ENCODE data around the gene TM9SF4.

TM9SF4 gene

DNA sequence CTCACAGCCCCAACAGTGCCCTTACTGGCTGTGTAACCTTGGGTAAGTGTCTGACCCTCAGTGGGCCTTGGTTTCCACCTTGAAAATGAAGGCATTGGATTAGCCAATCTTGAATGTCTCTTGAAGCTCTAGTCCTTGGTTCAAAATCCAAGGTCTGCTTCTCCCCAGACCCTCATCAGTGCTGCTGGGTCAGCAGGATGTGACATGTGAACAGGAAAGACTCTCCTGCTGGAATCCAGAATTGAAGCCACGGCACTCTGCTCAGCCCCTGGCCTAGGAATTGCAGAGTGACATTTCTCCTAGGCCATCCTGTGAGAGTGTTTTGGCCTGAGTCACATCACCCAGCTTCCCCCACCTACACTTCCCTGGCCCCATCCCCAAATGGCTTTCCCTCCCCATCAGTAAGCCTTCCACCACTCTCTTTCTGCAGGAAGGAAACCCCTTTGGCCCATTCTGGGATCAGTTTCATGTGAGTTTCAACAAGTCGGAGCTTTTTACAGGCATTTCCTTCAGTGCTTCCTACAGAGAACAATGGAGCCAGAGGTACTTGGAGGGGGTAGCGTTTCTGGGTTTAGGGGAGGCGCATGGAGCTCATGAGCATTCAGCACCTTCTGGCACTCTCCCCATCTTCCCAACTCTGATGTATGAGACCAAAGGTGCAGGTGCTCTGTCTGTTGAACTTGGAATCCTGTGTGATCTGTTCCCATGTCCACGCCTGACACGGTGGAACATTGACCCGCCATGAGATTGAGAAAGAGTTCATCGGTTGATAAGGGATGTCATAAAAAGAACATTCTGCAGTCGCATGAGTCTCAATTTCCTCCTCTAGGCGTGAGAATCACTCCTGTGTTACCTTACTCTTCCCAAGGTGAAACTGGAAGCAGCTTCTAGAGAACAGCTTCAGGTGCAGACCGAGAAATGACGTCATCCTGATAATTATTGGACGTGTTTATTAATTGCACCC lies 106.9 kb downstream of the TM9SF4 start:
- peaks cover 3% of the 10 kb centered on the region for H3K4me1 ChIP-seq (ENCODE audit: control insufficient read depth, insufficient read depth, low read length)
- H3K9me3 ChIP-seq (ENCODE audit: control insufficient read depth, low read length): no peaks in the 10 kb centered on the region
- H3K27me3 ChIP-seq (replicated peaks; ENCODE audit: control insufficient read depth, insufficient read depth, low read length): no peaks in the 10 kb centered on the region
- peaks cover 61% of the 10 kb centered on the region for H3K36me3 ChIP-seq (ENCODE audit: control insufficient read depth, insufficient read depth, low read length, severe bottlenecking)
- DNase-seq (ENCODE audit: low read depth): no peak
- no peak overlapping the region for H3K9ac ChIP-seq (ENCODE audit: low read length)
- no peak overlapping the region for H3K4me3 ChIP-seq (ENCODE audit: low read length)

Data from adipocyte (in vitro differentiated cells).